ENCODE data around the gene SPRR3. TPM values are rescaled to one million over a fixed set of nuclear protein-coding genes. Genes with fewer than 3 reads are reported as not detected.

Gene SPRR3
- polyA plus RNA-seq, 3 donors, result not detected

DNA sequence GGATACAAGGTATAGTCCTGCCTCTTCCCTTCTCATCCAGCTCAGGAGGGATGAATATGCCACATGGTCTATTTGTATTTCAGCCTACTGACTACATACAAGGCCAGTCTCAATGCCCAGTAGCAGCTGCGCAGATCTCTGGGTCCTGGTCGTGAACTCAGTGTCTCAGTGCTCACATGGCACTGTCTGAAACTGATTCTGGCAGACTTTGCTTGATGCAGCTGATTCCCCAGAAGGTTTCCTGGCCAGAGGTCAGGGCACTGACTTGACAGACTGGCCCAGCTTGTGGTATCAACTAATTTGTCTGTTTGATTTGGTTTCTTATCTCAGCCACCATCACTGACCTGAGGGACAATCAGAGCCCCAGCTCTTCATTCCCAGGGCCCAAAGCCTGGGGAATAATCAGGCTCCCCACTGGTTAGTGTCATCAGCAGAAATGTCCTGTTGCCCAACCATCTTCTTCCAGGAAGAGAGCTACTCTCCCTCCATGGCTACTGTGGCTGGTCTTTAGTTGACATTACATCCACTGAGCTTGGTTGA is 38.6 kb upstream of the SPRR3 start:
- H3K36me3 ChIP-seq (replicated peaks in 1 of 2; ENCODE audit: control insufficient read depth in 1 of 2, insufficient read depth in 2 of 2, low read length in 2 of 2), result no peaks in the 10 kb centered on the region
- no peaks in the 10 kb centered on the region for H3K9me3 ChIP-seq (replicated peaks in 1 of 2; ENCODE audit: control insufficient read depth in 1 of 2, insufficient read depth in 1 of 2, low read length in 2 of 2)
- no peak for DNase-seq
- Mint-ChIP-seq H3K9me3 (peaks cover 0 to 2% (median 0%) of the 10 kb centered on the region in 7 donors), H3K27me3 (ENCODE audit: low read depth in 3 of 3) (peaks cover 5 to 15% (median 7%) of the 10 kb centered on the region in 3 donors), H3K27ac (no peak overlapping the region), H3K4me1 (no peaks in the 10 kb centered on the region), H3K36me3 (no peaks in the 10 kb centered on the region), H3K4me3 (no peak overlapping the region)
- no peak overlapping the region for H3K4me3 ChIP-seq (replicated peaks in 1 of 3; ENCODE audit: low read depth in 2 of 3, low read length in 3 of 3)
- H2AFZ ChIP-seq (ENCODE audit: insufficient read depth, low read depth, low read length, poor library complexity, severe bottlenecking), result no peak overlapping the region
- 85% methylated on average over 2 of the region's 2 CpGs for WGBS (ENCODE audit: insufficient coverage)
- no peak overlapping the region for H3K4me2 ChIP-seq (replicated peaks; ENCODE audit: extremely low read depth, low read length, poor library complexity, severe bottlenecking)
- no peaks in the 10 kb centered on the region for H3K79me2 ChIP-seq (ENCODE audit: insufficient read depth, low read length)
- no peak overlapping the region for H3K9ac ChIP-seq (ENCODE audit: insufficient read depth, low read length, poor library complexity, severe bottlenecking)
- no peaks in the 10 kb centered on the region for H3K4me1 ChIP-seq (ENCODE audit: control insufficient read depth in 1 of 2, insufficient read depth in 2 of 2, low read length in 2 of 2)
- intact Hi-C loops (cut with micrococcal nuclease), result no loop called here
- H3K27me3 ChIP-seq (ENCODE audit: control insufficient read depth in 2 of 2, insufficient read depth in 2 of 2, low read length in 2 of 2), result no peaks in the 10 kb centered on the region
- TF ChIP-seq, protein P1, sequence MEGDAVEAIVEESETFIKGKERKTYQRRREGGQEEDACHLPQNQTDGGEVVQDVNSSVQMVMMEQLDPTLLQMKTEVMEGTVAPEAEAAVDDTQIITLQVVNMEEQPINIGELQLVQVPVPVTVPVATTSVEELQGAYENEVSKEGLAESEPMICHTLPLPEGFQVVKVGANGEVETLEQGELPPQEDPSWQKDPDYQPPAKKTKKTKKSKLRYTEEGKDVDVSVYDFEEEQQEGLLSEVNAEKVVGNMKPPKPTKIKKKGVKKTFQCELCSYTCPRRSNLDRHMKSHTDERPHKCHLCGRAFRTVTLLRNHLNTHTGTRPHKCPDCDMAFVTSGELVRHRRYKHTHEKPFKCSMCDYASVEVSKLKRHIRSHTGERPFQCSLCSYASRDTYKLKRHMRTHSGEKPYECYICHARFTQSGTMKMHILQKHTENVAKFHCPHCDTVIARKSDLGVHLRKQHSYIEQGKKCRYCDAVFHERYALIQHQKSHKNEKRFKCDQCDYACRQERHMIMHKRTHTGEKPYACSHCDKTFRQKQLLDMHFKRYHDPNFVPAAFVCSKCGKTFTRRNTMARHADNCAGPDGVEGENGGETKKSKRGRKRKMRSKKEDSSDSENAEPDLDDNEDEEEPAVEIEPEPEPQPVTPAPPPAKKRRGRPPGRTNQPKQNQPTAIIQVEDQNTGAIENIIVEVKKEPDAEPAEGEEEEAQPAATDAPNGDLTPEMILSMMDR (IDR thresholded peaks at IDR 0.05), result no peak
- H3K27ac ChIP-seq (ENCODE audit: low read depth in 1 of 2, low read length in 2 of 2), result no peak overlapping the region
- H4K20me1 ChIP-seq (ENCODE audit: insufficient read depth, low read length), result no peaks in the 10 kb centered on the region

DNA sequence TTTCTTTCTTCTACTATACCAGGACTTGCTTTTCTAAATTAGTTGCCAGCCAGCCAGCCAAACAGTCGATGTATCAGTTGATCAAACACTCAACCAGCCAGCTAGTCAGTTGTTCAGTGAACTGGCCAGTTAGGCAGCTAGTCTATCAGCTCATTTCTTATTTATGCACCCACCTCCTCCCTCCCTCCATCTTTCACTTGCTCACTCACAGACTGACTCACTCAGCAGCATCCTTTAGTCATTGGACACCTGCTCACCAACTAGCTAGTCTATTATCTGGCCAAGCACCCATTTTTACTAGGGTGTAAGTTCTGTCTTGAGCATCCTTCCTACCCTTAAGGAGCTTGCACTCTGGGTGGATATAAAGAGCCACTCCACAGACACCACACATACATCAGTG is 37.0 kb upstream of the SPRR3 start:
- H3K79me2 ChIP-seq (ENCODE audit: insufficient read depth, low read length), result no peaks in the 10 kb centered on the region
- H3K4me2 ChIP-seq (replicated peaks; ENCODE audit: extremely low read depth, low read length, poor library complexity, severe bottlenecking), result no peak overlapping the region
- Mint-ChIP-seq H3K4me3 (no peak overlapping the region), H3K9me3 (peaks cover 0 to 2% (median 0%) of the 10 kb centered on the region in 7 donors), H3K36me3 (no peaks in the 10 kb centered on the region), H3K4me1 (no peaks in the 10 kb centered on the region), H3K27me3 (ENCODE audit: low read depth in 3 of 3) (peaks cover 5 to 13% (median 7%) of the 10 kb centered on the region in 3 donors), H3K27ac (no peak overlapping the region)
- no peaks in the 10 kb centered on the region for H3K4me1 ChIP-seq (ENCODE audit: control insufficient read depth in 1 of 2, insufficient read depth in 2 of 2, low read length in 2 of 2)
- intact Hi-C loops (cut with micrococcal nuclease), result no loop called here
- H2AFZ ChIP-seq (ENCODE audit: insufficient read depth, low read depth, low read length, poor library complexity, severe bottlenecking), result no peak overlapping the region
- H3K27me3 ChIP-seq (ENCODE audit: control insufficient read depth in 2 of 2, insufficient read depth in 2 of 2, low read length in 2 of 2), result no peaks in the 10 kb centered on the region
- no peak for DNase-seq
- H3K36me3 ChIP-seq (replicated peaks in 1 of 2; ENCODE audit: control insufficient read depth in 1 of 2, insufficient read depth in 2 of 2, low read length in 2 of 2), result no peaks in the 10 kb centered on the region
- no peaks in the 10 kb centered on the region for H3K9me3 ChIP-seq (replicated peaks in 1 of 2; ENCODE audit: control insufficient read depth in 1 of 2, insufficient read depth in 1 of 2, low read length in 2 of 2)
- H3K4me3 ChIP-seq (replicated peaks in 1 of 3; ENCODE audit: low read depth in 2 of 3, low read length in 3 of 3), result no peak overlapping the region
- H3K27ac ChIP-seq (ENCODE audit: low read depth in 1 of 2, low read length in 2 of 2), result no peak overlapping the region
- TF ChIP-seq, protein P1 (IDR thresholded peaks at IDR 0.05), result no peak
- WGBS (ENCODE audit: insufficient coverage), result 77% methylated on average over 1 of the region's 1 CpG
- no peaks in the 10 kb centered on the region for H4K20me1 ChIP-seq (ENCODE audit: insufficient read depth, low read length)
- no peak overlapping the region for H3K9ac ChIP-seq (ENCODE audit: insufficient read depth, low read length, poor library complexity, severe bottlenecking)

All from CD14-positive monocyte (primary cell).